ENCODE data around the gene ERFL.

Gene ERFL

DNA sequence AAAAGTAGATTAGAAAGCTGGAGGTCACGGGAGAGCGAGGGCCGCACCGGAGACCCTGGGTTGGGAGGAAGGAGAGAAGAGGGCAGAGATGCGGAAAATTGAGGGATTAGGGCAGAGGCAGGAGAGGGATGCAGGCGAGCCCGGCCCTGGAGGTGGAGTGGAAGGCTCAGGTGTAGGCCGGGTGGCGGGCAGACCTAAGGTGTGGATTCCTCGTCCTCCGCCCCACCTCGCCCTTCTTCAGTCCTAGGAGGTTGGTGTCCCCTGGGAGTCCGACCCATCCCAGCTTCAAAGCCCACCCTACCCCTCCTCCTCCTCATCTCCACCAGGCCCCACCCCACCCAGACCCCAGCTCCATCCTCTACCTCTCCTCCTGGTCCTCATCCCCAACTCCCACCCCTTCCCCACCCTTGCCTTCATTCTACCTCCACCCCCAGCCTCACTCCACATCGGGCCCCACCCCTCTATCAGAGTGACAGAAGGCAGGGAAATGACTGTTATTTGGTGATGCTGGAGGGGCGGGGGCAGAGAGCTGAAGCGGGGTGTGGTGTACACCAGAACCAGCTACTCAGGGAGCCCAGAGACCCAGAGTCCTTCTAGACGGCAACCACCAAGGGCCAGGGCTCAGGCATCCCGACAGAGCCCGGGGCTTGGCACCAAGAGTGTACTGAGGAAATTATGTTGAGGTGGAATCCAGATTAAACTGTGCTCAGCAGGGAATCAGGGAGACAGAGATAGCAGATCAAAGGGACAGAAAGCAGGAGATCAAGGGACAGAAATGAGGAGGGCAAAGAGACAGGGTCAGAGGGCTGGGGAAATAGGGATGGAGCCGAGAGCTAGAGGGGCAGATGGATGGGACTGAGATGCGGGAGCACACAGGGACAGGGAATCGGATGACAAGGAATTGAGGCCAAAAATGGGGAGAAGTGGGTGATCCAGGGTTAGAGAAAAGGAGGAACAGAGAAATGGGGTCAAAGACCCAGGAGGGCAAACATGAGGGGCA is 6.4 kb downstream of the ERFL start:
- no peak overlapping the region for H3K4me3 ChIP-seq (ENCODE audit: low read depth, low read length)
- TF ChIP-seq, protein P1, sequence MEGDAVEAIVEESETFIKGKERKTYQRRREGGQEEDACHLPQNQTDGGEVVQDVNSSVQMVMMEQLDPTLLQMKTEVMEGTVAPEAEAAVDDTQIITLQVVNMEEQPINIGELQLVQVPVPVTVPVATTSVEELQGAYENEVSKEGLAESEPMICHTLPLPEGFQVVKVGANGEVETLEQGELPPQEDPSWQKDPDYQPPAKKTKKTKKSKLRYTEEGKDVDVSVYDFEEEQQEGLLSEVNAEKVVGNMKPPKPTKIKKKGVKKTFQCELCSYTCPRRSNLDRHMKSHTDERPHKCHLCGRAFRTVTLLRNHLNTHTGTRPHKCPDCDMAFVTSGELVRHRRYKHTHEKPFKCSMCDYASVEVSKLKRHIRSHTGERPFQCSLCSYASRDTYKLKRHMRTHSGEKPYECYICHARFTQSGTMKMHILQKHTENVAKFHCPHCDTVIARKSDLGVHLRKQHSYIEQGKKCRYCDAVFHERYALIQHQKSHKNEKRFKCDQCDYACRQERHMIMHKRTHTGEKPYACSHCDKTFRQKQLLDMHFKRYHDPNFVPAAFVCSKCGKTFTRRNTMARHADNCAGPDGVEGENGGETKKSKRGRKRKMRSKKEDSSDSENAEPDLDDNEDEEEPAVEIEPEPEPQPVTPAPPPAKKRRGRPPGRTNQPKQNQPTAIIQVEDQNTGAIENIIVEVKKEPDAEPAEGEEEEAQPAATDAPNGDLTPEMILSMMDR (IDR thresholded peaks at IDR 0.05; ENCODE audit: borderline replicate concordance, insufficient read depth, low read depth, low read length), result no peak

GRCh38 chr19:41920882-41921576 is 7.2 kb downstream of the ERFL start:
- TF ChIP-seq, protein P1 (IDR thresholded peaks at IDR 0.05; ENCODE audit: borderline replicate concordance, insufficient read depth, low read depth, low read length), result no peak
- H3K4me3 ChIP-seq (ENCODE audit: low read depth, low read length), result no peak overlapping the region

DNA sequence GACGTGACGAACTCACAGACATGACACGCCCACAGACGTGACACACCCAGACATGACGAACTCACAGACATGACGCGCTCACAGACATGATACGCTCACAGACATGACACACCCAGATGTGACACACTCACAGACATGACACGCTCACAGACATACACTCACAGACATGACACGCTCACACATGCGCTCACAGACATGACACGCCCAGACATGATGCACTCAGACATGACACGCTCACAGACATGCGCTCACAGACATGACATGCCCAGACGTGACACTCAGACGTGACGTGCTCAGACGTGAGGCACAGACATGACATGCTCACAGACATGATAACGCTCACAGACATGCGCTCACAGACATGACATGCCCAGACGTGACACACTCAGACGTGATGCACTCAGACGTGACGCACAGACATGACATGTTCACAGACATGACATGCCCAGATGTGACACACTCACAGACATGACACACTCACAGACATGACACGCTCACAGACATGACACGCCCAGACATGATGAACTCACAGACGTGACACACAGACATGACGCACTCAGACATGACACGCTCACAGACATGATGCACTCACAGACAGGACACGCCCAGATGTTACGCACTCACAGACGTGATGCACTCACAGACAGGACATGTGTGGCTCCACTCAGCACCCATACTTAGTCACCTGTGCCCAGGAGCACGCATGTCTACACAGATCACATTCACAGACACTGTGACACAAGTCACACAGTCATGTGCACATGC is 8.1 kb downstream of the ERFL start:
- H3K4me3 ChIP-seq (ENCODE audit: low read depth, low read length), result no peak overlapping the region
- TF ChIP-seq, protein P1 (IDR thresholded peaks at IDR 0.05; ENCODE audit: borderline replicate concordance, insufficient read depth, low read depth, low read length), result no peak

DNA sequence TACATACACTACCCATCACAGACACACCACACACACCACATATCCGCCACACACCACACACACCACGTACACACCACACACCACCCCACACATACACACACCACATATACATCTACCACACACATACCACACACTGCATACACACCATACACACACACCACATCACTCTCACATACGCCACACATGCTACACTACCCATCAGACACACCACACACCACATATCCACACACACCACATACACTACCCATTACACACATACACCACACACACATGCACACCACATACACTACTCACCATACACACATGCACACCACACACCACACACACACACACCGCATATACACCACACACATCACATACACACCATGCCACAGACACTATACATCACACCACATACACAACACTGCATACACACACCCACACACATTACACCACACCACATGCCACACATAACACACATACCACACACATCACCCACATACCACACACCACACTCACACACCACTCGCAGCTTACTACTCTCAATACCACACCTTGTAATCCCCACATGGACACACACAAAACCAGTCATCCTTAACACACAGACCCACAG is 9.5 kb downstream of the ERFL start:
- TF ChIP-seq, protein P1 (IDR thresholded peaks at IDR 0.05; ENCODE audit: borderline replicate concordance, insufficient read depth, low read depth, low read length), result no peak

DNA sequence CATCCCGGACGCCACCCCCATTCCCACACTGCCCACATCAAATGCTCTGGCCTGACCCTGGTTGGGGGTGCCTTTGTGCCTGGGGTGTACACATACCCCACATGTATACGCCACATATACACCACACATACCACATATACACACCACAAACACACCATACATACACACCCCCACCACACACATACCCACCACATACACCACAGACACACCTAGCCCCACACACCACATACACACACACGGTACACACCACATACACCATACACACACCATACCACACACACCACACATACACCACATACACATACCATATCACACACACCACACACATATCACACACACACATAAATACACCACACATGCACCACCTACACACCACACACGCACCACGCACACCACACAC is 10.2 kb downstream of the ERFL start:
- TF ChIP-seq, protein P1 (IDR thresholded peaks at IDR 0.05; ENCODE audit: borderline replicate concordance, insufficient read depth, low read depth, low read length), result no peak

More for the DNA sequence above, 9.5 kb downstream of the ERFL start:
- no peak overlapping the region for H3K4me3 ChIP-seq (ENCODE audit: low read depth, low read length)

GRCh38 chr19:41917676-41918075 is 10.6 kb downstream of the ERFL start:
- TF ChIP-seq, protein P1 (IDR thresholded peaks at IDR 0.05; ENCODE audit: borderline replicate concordance, insufficient read depth, low read depth, low read length), result no peak
- no peak overlapping the region for H3K4me3 ChIP-seq (ENCODE audit: low read depth, low read length)

More for the DNA sequence above, 10.2 kb downstream of the ERFL start:
- H3K4me3 ChIP-seq (ENCODE audit: low read depth, low read length), result no peak overlapping the region

All from GM12875 (cell line).